ENCODE results near the gene MPPED1. TPM values are rescaled to one million over a fixed set of nuclear protein-coding genes. Genes with fewer than 3 reads are reported as not detected.

The MPPED1 gene
- total RNA-seq, 4 donors from 2014 or later: 0.23 to 0.99 (median 0.80) TPM; not detected in 1

DNA sequence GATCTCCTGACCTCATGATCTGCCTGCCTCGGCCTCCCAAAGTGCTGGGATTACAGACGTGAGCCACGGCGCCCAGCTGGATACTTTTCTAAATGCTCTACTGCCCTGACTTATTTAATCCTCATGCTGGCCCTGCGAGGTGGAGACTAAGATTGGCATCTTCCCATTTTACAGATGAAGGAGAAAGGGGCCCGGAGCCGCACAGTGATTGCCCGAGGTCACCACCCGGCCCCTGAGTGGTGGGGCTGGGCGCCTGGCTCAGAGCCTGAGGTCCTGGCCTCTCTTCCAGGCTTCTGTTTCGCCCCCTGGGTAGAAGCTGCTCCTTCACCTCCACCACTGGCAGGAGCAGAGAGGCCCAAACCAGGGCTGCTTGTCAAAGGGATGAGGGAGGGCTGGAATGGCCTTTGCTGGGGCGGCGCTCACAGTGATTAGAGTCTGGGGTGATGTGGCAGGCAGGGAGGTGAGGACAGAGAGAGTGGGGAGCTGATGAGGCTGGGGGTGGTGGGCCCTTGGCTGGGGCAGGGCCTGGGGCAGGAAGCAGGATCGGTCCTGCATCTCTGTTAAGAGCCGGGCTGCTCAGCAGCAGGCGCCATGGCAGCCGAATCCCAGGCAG lies 15.4 kb upstream of the MPPED1 start:
- no peaks in the 10 kb centered on the region for H3K36me3 ChIP-seq
- no peak for DNase-seq (ENCODE audit: low spot score in 2 of 2)
- H3K9me3 ChIP-seq: no peaks in the 10 kb centered on the region
- TF ChIP-seq POLR2A (IDR thresholded peaks at IDR 0.05) (no peak), EP300 (IDR thresholded peaks at IDR 0.05) (no peak), POLR2AphosphoS5 (IDR thresholded peaks at IDR 0.05) (no peak)
- 83% methylated on average over 14 of the region's 17 CpGs for WGBS
- peaks cover 58% of the 10 kb centered on the region for H3K27me3 ChIP-seq
- no peaks in the 10 kb centered on the region for H3K4me1 ChIP-seq
- no peak overlapping the region for H3K27ac ChIP-seq
- no peak overlapping the region for H3K4me3 ChIP-seq

DNA sequence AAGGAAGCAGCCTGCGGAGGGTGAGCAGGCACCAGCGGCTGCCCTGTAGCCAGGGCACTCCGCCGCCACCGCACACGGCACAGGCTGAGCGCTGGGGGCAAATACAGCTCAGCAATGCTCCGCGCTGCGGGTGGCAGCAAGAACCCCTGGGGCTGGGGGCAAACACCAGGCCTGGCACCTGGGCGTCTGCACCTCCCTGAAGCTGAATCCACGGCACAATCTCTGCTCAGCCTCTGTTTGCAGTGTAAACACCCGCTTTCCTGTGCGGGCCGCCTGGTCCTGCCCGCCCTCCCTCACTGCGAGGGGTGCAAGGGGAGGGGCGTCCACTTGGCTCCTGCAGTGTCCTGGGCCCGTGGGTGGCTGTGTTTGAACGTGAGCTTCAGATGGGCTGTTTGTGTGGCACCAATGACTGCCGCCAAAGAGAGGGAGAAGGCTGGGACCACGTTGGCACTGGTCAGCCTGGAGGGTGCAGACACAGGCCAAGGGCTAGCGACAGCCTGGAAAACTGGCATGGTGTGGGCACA lies 14.8 kb upstream of the MPPED1 start:
- H3K36me3 ChIP-seq: no peaks in the 10 kb centered on the region
- peaks cover 63% of the 10 kb centered on the region for H3K27me3 ChIP-seq
- TF ChIP-seq EP300 (IDR thresholded peaks at IDR 0.05): no peak
- no peak for TF ChIP-seq POLR2A (IDR thresholded peaks at IDR 0.05)
- TF ChIP-seq POLR2AphosphoS5 (IDR thresholded peaks at IDR 0.05): no peak
- no peak for TF ChIP-seq CTCF (IDR thresholded peaks at IDR 0.05)
- no peaks in the 10 kb centered on the region for H3K4me1 ChIP-seq
- DNase-seq (ENCODE audit: low spot score in 2 of 2): no peak
- no peaks in the 10 kb centered on the region for H3K9me3 ChIP-seq
- no peak overlapping the region for H3K27ac ChIP-seq
- no peak overlapping the region for H3K4me3 ChIP-seq
- WGBS: 90% methylated on average over 2 of the region's 23 CpGs

DNA sequence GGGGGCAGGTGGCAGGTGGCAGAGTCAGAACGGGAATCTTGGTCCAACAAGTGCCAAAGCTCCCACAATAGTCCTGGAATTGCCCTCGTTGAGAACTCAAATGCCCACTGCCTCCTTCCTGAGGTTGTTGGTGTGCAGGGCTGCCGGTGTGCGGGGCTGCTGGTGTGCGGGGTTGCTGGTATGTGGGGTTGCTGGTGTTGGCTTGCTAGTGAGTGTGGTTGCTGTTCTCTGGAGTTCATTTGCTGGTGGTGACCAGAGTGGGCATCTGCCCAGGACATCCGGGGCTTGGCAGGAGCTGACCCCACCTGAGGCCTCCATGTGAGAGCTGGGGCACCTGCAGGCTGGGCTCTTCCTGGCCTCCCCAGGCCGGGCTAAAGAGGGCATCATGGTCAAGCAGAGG lies 14.0 kb upstream of the MPPED1 start:
- Histone ChIP-seq H3K9me3 (no peaks in the 10 kb centered on the region), H3K27ac (no peak overlapping the region), H3K4me3 (no peak overlapping the region), H3K27me3 (peaks cover 71% of the 10 kb centered on the region), H3K4me1 (no peaks in the 10 kb centered on the region), H3K36me3 (no peaks in the 10 kb centered on the region)
- TF ChIP-seq POLR2A (IDR thresholded peaks at IDR 0.05) (no peak), EP300 (IDR thresholded peaks at IDR 0.05) (no peak), POLR2AphosphoS5 (IDR thresholded peaks at IDR 0.05) (no peak), CTCF (IDR thresholded peaks at IDR 0.05) (no peak)
- no peak for DNase-seq (ENCODE audit: low spot score in 2 of 2)
- 84% methylated on average over 5 of the region's 7 CpGs for WGBS

DNA sequence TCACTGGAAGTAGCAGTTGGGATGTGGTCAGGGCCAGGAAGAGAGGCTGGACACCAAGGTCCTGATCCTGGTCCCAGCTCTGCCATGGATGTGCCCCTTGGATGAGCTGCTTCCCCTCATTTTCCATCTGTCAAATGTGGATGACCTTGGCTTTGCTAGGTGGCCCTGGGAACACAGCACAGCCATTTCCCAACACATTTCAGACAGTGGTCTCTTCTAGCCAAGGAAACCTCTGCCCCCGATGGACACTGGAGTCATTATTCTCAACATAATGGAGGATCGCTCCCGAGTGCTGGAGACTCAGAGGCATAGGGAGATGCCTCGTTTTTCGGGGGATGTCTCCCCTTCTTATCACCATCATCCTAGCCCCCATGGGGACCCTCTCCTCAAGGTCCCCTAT lies 13.6 kb upstream of the MPPED1 start:
- H3K27ac ChIP-seq: no peak overlapping the region
- no peaks in the 10 kb centered on the region for H3K9me3 ChIP-seq
- peaks cover 71% of the 10 kb centered on the region for H3K27me3 ChIP-seq
- 74% methylated on average over 5 of the region's 5 CpGs for WGBS
- no peak for TF ChIP-seq CTCF (IDR thresholded peaks at IDR 0.05)
- TF ChIP-seq POLR2A (IDR thresholded peaks at IDR 0.05): no peak
- no peak for TF ChIP-seq POLR2AphosphoS5 (IDR thresholded peaks at IDR 0.05)
- no peak for TF ChIP-seq EP300 (IDR thresholded peaks at IDR 0.05)
- H3K4me1 ChIP-seq: no peaks in the 10 kb centered on the region
- DNase-seq (ENCODE audit: low spot score in 2 of 2): no peak
- no peaks in the 10 kb centered on the region for H3K36me3 ChIP-seq
- H3K4me3 ChIP-seq: no peak overlapping the region

DNA sequence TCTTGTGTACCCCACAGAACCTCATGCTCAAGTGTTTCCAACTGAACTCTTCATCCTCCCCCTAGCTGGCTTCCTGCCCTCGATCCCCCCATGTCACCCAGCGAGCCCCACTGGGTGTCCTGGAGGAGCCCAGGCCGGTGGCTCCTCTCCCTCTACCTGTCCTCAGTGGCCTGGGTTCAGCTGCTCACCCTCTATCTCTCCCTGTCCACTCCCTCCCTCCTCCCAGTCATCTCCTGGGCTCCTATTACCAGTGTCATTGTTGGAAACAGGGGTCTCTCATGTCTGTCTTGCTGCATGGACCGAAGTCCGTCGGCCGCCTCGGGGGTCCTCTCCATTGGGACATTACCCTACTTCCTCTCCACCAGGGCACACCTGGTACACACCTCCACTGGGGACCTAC lies 12.9 kb upstream of the MPPED1 start:
- peaks cover 6% of the 10 kb centered on the region for H3K4me1 ChIP-seq
- no peak overlapping the region for H3K4me3 ChIP-seq
- H3K27me3 ChIP-seq: peaks cover 75% of the 10 kb centered on the region
- no peaks in the 10 kb centered on the region for H3K9me3 ChIP-seq
- no peak overlapping the region for H3K27ac ChIP-seq
- TF ChIP-seq POLR2AphosphoS5 (IDR thresholded peaks at IDR 0.05) (no peak), POLR2A (IDR thresholded peaks at IDR 0.05) (no peak), CTCF (IDR thresholded peaks at IDR 0.05) (no peak), EP300 (IDR thresholded peaks at IDR 0.05) (no peak)
- no peaks in the 10 kb centered on the region for H3K36me3 ChIP-seq
- WGBS: 87% methylated on average over 8 of the region's 8 CpGs
- DNase-seq (ENCODE audit: low spot score in 2 of 2): no peak

All from suprapubic skin (tissue), 4 donors.